ENCODE data around the gene RSPH6A. TPM values are rescaled to one million over a fixed set of nuclear protein-coding genes. Genes with fewer than 3 reads are reported as not detected.

RSPH6A gene
- total RNA-seq, 4 donors from 2014 or later = 0.24 TPM; not detected in 3

GRCh38 chr19:45825917-45826893 is 11.1 kb upstream of the RSPH6A start:
- no peak for ATAC-seq (ENCODE audit: low FRiP score)
- no peak for DNase-seq (ENCODE audit: low spot score)
- TF ChIP-seq, protein P1, sequence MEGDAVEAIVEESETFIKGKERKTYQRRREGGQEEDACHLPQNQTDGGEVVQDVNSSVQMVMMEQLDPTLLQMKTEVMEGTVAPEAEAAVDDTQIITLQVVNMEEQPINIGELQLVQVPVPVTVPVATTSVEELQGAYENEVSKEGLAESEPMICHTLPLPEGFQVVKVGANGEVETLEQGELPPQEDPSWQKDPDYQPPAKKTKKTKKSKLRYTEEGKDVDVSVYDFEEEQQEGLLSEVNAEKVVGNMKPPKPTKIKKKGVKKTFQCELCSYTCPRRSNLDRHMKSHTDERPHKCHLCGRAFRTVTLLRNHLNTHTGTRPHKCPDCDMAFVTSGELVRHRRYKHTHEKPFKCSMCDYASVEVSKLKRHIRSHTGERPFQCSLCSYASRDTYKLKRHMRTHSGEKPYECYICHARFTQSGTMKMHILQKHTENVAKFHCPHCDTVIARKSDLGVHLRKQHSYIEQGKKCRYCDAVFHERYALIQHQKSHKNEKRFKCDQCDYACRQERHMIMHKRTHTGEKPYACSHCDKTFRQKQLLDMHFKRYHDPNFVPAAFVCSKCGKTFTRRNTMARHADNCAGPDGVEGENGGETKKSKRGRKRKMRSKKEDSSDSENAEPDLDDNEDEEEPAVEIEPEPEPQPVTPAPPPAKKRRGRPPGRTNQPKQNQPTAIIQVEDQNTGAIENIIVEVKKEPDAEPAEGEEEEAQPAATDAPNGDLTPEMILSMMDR (IDR thresholded peaks at IDR 0.05) = no peak

GRCh38 chr19:45825263-45825605 is 10.1 kb upstream of the RSPH6A start:
- ATAC-seq (ENCODE audit: low FRiP score) = no peak
- TF ChIP-seq, protein P1 (IDR thresholded peaks at IDR 0.05) = no peak

GRCh38 chr19:45824531-45825262 is 9.6 kb upstream of the RSPH6A start:
- no peak for DNase-seq (ENCODE audit: low spot score)
- TF ChIP-seq, protein P1 (IDR thresholded peaks at IDR 0.05) = no peak
- no peak for ATAC-seq (ENCODE audit: low FRiP score)

More at GRCh38 chr19:45825263-45825605, 10.1 kb upstream of the RSPH6A start:
- DNase-seq (ENCODE audit: low spot score) = no peak

DNA sequence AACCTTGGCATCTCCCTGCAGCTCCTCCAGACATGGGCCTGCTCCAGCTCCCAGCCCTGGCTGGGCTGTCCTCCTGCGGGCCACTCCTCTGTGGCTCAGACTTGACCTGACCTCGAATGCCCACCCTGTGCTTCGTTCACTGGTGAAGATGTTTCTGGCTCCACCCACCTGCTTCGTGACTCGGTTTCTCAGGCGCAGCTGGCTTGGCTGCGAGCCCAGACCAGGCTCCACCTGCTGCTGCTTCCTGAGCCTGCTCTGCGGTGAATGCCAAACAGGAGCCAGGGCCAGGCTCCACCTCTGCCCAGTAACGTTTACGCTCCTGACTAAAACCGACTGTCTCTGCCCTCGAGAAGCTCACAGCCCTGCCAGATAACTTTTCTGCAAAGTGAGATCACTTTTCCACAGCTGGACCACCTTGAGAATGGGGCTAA is 8.9 kb upstream of the RSPH6A start:
- TF ChIP-seq, protein P1 (IDR thresholded peaks at IDR 0.05) = no peak
- DNase-seq (ENCODE audit: low spot score) = no peak
- ATAC-seq (ENCODE audit: low FRiP score) = peak; percentile 38

DNA sequence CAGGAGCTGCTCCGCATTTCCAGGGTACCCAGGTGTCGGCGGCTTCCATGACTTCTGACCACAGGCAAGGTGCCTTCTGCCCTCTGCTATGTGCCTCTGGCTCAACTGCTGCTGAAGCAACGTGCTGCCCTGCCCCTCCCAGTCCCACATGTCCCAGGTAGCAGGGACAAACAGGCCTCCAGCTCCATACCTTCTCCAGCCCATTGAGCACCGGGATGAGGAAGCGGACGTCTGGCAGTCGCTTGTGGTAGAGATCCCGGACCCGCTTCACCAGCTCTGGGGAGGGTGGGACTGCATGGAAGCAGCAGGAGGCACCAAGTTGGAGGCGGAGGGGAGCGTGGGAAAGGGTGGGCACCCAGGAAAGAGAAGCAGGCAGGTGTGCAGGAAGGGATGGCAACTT is 8.1 kb upstream of the RSPH6A start:
- DNase-seq (ENCODE audit: low spot score) (no peak), ATAC-seq (ENCODE audit: low FRiP score) (no peak)
- TF ChIP-seq, protein P1 (IDR thresholded peaks at IDR 0.05) = no peak

DNA sequence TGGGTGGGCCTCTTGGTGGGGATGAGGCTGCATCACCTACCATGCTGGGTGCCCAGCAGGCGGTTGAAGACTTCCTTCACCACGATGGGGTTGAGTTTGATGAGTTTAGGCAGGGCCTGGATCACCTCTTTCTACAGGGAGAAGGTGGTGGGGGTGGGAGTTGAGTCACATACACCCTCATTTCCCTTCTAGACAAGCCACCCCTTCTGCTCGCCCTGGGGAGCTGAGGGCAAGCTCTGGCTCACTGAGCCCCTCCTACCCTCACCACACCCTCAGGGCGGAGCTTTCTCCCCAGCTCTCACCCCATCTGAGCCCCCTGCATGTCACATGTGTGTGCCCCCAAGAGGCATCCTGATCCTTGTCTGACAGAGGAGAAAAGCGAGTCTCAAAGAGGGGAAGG is 7.6 kb upstream of the RSPH6A start:
- DNase-seq (ENCODE audit: low spot score) = no peak
- no peak for ATAC-seq (ENCODE audit: low FRiP score)
- TF ChIP-seq, protein P1 (IDR thresholded peaks at IDR 0.05) = no peak
